B cell (primary cell): ENCODE data around the gene TMEM250. TPM values are rescaled to one million over a fixed set of nuclear protein-coding genes. Genes with fewer than 3 reads are reported as not detected.
A peak's percentile ranks its signal among the peaks of the same experiment; 100 is the strongest.

ENCODE experiments used
- ATAC-seq: fragments of 200-7000 bp; cut with Tn5 transposase; one replicate; pipeline ENCODE4 v1.10.0; 2021; ENCODE audit warnings: low read depth, mild to moderate bottlenecking, moderate number of reproducible peaks, moderate library complexity
- CTCF ChIA-PET: fragments of 350-600 bp; sonication (Branson Sonifier 250); formaldehyde crosslinking; loops from one replicate; lab custom pipeline; 2021; ENCODE audit warnings: antibody characterized with exemption, inconsistent platforms; lab: Charles Lee
- POLR2A ChIA-PET: fragments of 350-600 bp; sonication (Branson Sonifier 250); formaldehyde crosslinking; loops from one replicate; lab custom pipeline; 2021; ENCODE audit warnings: antibody characterized with exemption; lab: Charles Lee
- DNase-seq: peaks from one replicate; pipeline ENCODE4 v3.0.0; 2013
- H2AFZ ChIP-seq: 2 replicates; pipeline ENCODE4 v1.6.1; 2012; ENCODE audit warnings: mild to moderate bottlenecking, low read depth, low read length; ENCODE audit not compliant: insufficient read depth, poor library complexity, severe bottlenecking
- H3K27ac ChIP-seq, 2 donors: 1 replicate in 1 of 2; 2 replicates in 1 of 2; pipeline ENCODE4 v1.5.1; 2012 to 2013; ENCODE audit warnings: low read length in 2 of 2, mild to moderate bottlenecking in 2 of 2, moderate library complexity in 1 of 2
- H3K27me3 ChIP-seq, 4 experiments: fragments of 200-600 bp in 1 of 4; sonication (generic) in 1 of 4; replicated peaks in 1 of 4; 1 replicate in 2 of 4; 2 replicates in 2 of 4; pipeline versions ENCODE4 v1.6.1 to v1.7.0; 2013 to 2016; ENCODE audit warnings: low read length in 3 of 4, mild to moderate bottlenecking in 2 of 4, mixed read lengths in 1 of 4, moderate library complexity in 1 of 4; ENCODE audit not compliant: insufficient read depth in 4 of 4, control insufficient read depth in 3 of 4; ENCODE audit errors: control extremely low read depth in 1 of 4
- H3K36me3 ChIP-seq, 2 experiments: replicated peaks in 1 of 2; 1 replicate in 1 of 2; 2 replicates in 1 of 2; pipeline versions ENCODE4 v1.6.1 to v1.7.1; 2013; ENCODE audit warnings: low read length in 1 of 2; ENCODE audit not compliant: insufficient read depth in 2 of 2, control insufficient read depth in 1 of 2; ENCODE audit errors: control extremely low read depth in 1 of 2, extremely low read depth in 1 of 2
- H3K4me1 ChIP-seq, 2 donors: fragments of 200-600 bp in 1 of 2; sonication (generic) in 1 of 2; 1 replicate in 1 of 2; 2 replicates in 1 of 2; pipeline versions ENCODE4 v1.5.1 to v1.6.1; 2013 to 2017; ENCODE audit warnings: low read length in 2 of 2; ENCODE audit not compliant: control insufficient read depth in 2 of 2, insufficient read depth in 2 of 2
- H3K4me2 ChIP-seq: replicated peaks from 2 replicates; pipeline ENCODE3; 2012; ENCODE audit warnings: mild to moderate bottlenecking, low read depth, low read length; ENCODE audit not compliant: poor library complexity, severe bottlenecking
- H3K4me3 ChIP-seq, 5 experiments: fragments of 200-600 bp in 1 of 5; sonication (generic) in 1 of 5; 1 replicate in 3 of 5; 2 replicates in 2 of 5; pipeline versions ENCODE4 v1.5.1 to v1.7.0; 2011 to 2016; ENCODE audit warnings: low read length in 4 of 5, mild to moderate bottlenecking in 4 of 5, low read depth in 2 of 5, control low read depth in 1 of 5, moderate library complexity in 1 of 5; ENCODE audit not compliant: insufficient read depth in 1 of 5; ENCODE audit errors: control extremely low read depth in 1 of 5, extremely low read depth in 1 of 5
- H3K79me2 ChIP-seq: fragments of 200-600 bp; sonication (generic); one replicate; pipeline ENCODE4 v1.6.0; 2016; ENCODE audit warnings: low read length; ENCODE audit not compliant: control insufficient read depth, insufficient read depth
- H3K9ac ChIP-seq: fragments of 200-600 bp; sonication (generic); 2 replicates; pipeline ENCODE4 v1.6.1; 2017; ENCODE audit warnings: mild to moderate bottlenecking, low read length, moderate library complexity
- H3K9me3 ChIP-seq, 3 donors: one replicate each; pipeline versions ENCODE4 v1.6.1 to v1.7.1; 2013; ENCODE audit warnings: low read length in 2 of 3; ENCODE audit not compliant: control insufficient read depth in 2 of 3, insufficient read depth in 1 of 3; ENCODE audit errors: control extremely low read depth in 1 of 3
- H4K20me1 ChIP-seq: 2 replicates; pipeline ENCODE4 v1.6.0; 2012; ENCODE audit warnings: mild to moderate bottlenecking, low read length; ENCODE audit not compliant: insufficient read depth, control insufficient read depth, poor library complexity, severe bottlenecking
- H3K27ac Mint-ChIP-seq: one replicate; pipeline ENCODE4 v1.8.0; 2021; ENCODE audit warnings: mixed read lengths
- H3K27me3 Mint-ChIP-seq: one replicate; pipeline ENCODE4 v1.8.0; 2021; ENCODE audit warnings: mixed read lengths
- H3K4me1 Mint-ChIP-seq: one replicate; pipeline ENCODE4 v1.8.0; 2021; ENCODE audit warnings: mixed read lengths
- H3K4me3 Mint-ChIP-seq: one replicate; pipeline ENCODE4 v1.8.0; 2021; ENCODE audit warnings: mixed read lengths
- H3K9me3 Mint-ChIP-seq: one replicate; pipeline ENCODE4 v1.8.0; 2022; ENCODE audit warnings: mixed read lengths; ENCODE audit not compliant: insufficient read depth
- EZH2 ChIP-seq: IDR thresholded peaks from 2 replicates; pipeline ENCODE4 v1.6.1; 2012; ENCODE audit warnings: borderline replicate concordance, low read depth, mild to moderate bottlenecking, moderate library complexity, low read length; ENCODE audit not compliant: insufficient read depth, poor library complexity, severe bottlenecking
- WGBS: methylation state at CpG from one replicate; pipeline ENCODE4 v1.1.5; 2013; ENCODE audit warnings: missing lambda C conversion rate; ENCODE audit not compliant: insufficient coverage; 5-methylcytosine and 5-hydroxymethylcytosine counted together
- intact Hi-C: fragments of 100-400 bp; cut with micrococcal nuclease; formaldehyde crosslinking; loops from one replicate; pipeline ENCODE4 v1.10.0; 2022
- polyA plus RNA-seq: library from polyadenylated mRNA; depleted of rRNA; stranded (reverse); fragments of >200 nt; gene quantifications from 2 replicates; pipeline ENCODE4 v1.2.3, GENCODE V29; 2012
- total RNA-seq, 2 donors: library from RNA; stranded (reverse); fragments of 120-200 nt in 1 of 2; gene quantifications; 1 replicate in 1 of 2; 2 replicates in 1 of 2; pipeline versions ENCODE4 v1.2.3 to v1.2.4, GENCODE V29; 2013 to 2022
- TF ChIP-seq, protein P1 (sequence below): fragments of 200-600 bp; IDR thresholded peaks from one replicate; pipeline ENCODE4 v1.8.0; 2022; ENCODE audit warnings: antibody characterized with exemption, mild to moderate bottlenecking

TMEM250 gene
- total and polyA plus RNA-seq, 2 donors (not counting 1 experiment from before 2014, with no cell fraction given) = 11.1 to 29.6 TPM

DNA sequence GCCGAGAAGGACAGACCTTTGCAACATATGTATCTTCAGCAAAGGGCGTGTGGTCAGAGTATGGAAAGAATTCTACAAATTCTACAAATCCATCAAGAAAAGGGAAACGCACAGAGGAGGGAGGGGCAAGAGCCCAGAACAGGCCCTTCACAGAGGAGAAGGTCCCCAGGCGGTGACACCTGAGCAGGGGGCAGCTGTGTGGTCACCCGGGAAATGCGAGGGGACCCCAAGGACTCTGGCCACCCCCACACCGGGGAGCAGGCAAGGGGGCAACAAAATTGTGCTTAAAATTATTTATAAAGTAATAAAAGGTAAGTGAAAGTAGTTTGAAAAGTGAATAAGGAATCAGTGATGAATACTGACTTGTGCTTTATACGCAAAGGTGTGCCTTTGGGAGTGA, 41.2 kb downstream of the TMEM250 start:
- Histone ChIP-seq H3K4me2 (no peak overlapping the region), H3K27me3 (peaks cover 0 to 13% (median 0%) of the 10 kb centered on the region in 4 experiments), H3K36me3 (no peaks in the 10 kb centered on the region), H4K20me1 (no peaks in the 10 kb centered on the region), H2AFZ (no peak overlapping the region), H3K4me3 (no peak overlapping the region), H3K9me3 (no peaks in the 10 kb centered on the region), H3K4me1 (peaks cover 10 to 15% of the 10 kb centered on the region in 2 donors), H3K27ac (no peak overlapping the region), H3K9ac (no peak overlapping the region), H3K79me2 (no peaks in the 10 kb centered on the region)
- no peak for DNase-seq
- intact Hi-C loops = no loop called here
- Mint-ChIP-seq H3K9me3 (no peaks in the 10 kb centered on the region), H3K4me3 (no peak overlapping the region), H3K4me1 (peaks cover 12% of the 10 kb centered on the region), H3K27me3 (peaks cover 5% of the 10 kb centered on the region), H3K27ac (no peak overlapping the region)
- no peak for TF ChIP-seq EZH2
- TF ChIP-seq, protein P1, sequence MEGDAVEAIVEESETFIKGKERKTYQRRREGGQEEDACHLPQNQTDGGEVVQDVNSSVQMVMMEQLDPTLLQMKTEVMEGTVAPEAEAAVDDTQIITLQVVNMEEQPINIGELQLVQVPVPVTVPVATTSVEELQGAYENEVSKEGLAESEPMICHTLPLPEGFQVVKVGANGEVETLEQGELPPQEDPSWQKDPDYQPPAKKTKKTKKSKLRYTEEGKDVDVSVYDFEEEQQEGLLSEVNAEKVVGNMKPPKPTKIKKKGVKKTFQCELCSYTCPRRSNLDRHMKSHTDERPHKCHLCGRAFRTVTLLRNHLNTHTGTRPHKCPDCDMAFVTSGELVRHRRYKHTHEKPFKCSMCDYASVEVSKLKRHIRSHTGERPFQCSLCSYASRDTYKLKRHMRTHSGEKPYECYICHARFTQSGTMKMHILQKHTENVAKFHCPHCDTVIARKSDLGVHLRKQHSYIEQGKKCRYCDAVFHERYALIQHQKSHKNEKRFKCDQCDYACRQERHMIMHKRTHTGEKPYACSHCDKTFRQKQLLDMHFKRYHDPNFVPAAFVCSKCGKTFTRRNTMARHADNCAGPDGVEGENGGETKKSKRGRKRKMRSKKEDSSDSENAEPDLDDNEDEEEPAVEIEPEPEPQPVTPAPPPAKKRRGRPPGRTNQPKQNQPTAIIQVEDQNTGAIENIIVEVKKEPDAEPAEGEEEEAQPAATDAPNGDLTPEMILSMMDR = no peak
- ChIA-PET POLR2A (no interaction called here), CTCF (no interaction called here)
- WGBS = 89% methylated on average over 5 of the region's 8 CpGs
- ATAC-seq = no peak

DNA sequence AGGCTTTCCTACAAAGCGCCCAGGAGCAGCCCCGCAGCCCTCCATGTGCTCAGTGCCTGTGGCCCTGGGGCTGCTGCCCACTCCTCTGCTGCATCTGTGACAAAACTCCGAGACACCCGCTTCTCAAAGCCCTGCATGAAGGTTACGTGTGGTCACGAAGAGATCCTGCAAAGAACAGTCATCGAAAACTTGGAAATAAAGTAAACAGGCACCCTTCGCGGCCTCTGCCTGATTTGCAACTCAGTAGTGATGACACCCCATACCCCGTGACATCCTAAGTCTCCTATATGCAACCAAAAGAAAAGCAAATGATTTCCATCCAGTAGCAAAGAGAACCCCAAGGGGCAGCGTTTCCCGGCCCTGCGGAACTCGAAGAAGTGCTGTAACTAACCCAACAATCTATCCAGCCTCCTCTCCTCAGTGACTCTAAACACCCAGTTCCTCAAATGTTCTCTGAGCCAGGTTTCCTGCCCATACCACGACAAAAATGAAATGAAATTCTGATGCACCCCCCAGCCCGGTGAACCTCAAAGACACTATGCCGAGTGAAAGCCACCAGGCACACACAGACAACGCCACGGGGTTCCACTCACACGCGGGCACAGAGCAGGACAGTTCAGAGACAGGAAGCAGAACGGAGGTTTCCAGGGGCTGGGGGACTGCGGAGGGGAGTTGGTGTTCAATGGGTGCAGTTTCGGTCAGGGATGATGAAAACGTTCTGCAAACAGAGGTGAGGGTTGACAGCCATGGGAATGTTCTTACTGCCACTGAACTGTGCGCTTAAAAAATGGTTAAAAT, 42.6 kb downstream of the TMEM250 start:
- H3K9me3 ChIP-seq = no peaks in the 10 kb centered on the region
- H3K36me3 ChIP-seq = no peaks in the 10 kb centered on the region
- DNase-seq = peak; percentile 34
- H3K27me3 ChIP-seq = peaks cover 0 to 13% (median 0%) of the 10 kb centered on the region in 4 experiments
- H3K4me3 ChIP-seq = no peak overlapping the region
- no peaks in the 10 kb centered on the region for H4K20me1 ChIP-seq
- no peak overlapping the region for H3K27ac ChIP-seq
- no peaks in the 10 kb centered on the region for H3K79me2 ChIP-seq
- Mint-ChIP-seq H3K27ac (peak overlapping the region; percentile 12), H3K4me3 (peak overlapping the region; percentile 66), H3K27me3 (peaks cover 5% of the 10 kb centered on the region), H3K4me1 (peaks cover 12% of the 10 kb centered on the region), H3K9me3 (no peaks in the 10 kb centered on the region)
- no peak overlapping the region for H3K9ac ChIP-seq
- intact Hi-C loops = no loop called here
- ChIA-PET CTCF (no interaction called here), POLR2A (no interaction called here)
- H3K4me2 ChIP-seq = peak overlapping the region; percentile 53
- peak overlapping the region; percentile 54 for H2AFZ ChIP-seq
- TF ChIP-seq EZH2 = no peak
- TF ChIP-seq, protein P1 = no peak
- peaks cover 10 to 15% of the 10 kb centered on the region in 2 donors for H3K4me1 ChIP-seq
- ATAC-seq = no peak
- WGBS = 11% methylated on average over 26 of the region's 26 CpGs
